Activated CD8-positive, alpha-beta memory T cell treated with anti-CD3 and anti-CD28 coated beads, Interleukin-2, amount 50 U/mL, for 4 hours (primary cell): ENCODE results near the gene RGL3.
A peak's percentile ranks its signal among the peaks of the same experiment; 100 is the strongest.
"Not testable (repeated sequence)": the region's sequence is repeated elsewhere in the genome, so short reads cannot be mapped to it uniquely, and the experiment has no call there.

Experiments
- DNase-seq: peaks from one replicate; pipeline ENCODE4 v3.0.0-alpha.2; 2020

The RGL3 gene

GRCh38 chr19:11379269-11379845 is 39.8 kb downstream of the RGL3 start:
- not testable (repeated sequence) for DNase-seq

- DNase-seq = no peak
These were observed 40.6 kb downstream of the RGL3 start for GRCh38 chr19:11378319-11379189.

GRCh38 chr19:11377756-11378155 is 41.4 kb downstream of the RGL3 start:
- DNase-seq = no peak

- DNase-seq = no peak
These were observed 41.9 kb downstream of the RGL3 start for GRCh38 chr19:11377237-11377636.

GRCh38 chr19:11375143-11375948 is 43.8 kb downstream of the RGL3 start:
- DNase-seq = peak; percentile 56

GRCh38 chr19:11374433-11375142 is 44.5 kb downstream of the RGL3 start, which contains the start of gene SWSAP1:
Gene SWSAP1, plus strand, starts transcription at chr19:11374666. Its CDS starts 15 bp downstream, at chr19:11374681.
- peak; percentile 96 for DNase-seq

GRCh38 chr19:11373885-11374432 is 45.2 kb downstream of the RGL3 start:
- no peak for DNase-seq

- DNase-seq = no peak
These were observed 45.8 kb downstream of the RGL3 start for GRCh38 chr19:11373166-11373884.

- no peak for DNase-seq
These were observed 48.4 kb downstream of the RGL3 start for GRCh38 chr19:11370744-11371143.

- DNase-seq = no peak
These were observed 51.6 kb downstream of the RGL3 start for GRCh38 chr19:11367528-11367927.

- DNase-seq = no peak
These were observed 53.5 kb downstream of the RGL3 start for GRCh38 chr19:11365557-11366117.

- no peak for DNase-seq
These were observed 54.2 kb downstream of the RGL3 start for GRCh38 chr19:11364935-11365334.

- DNase-seq = no peak
These were observed 54.7 kb downstream of the RGL3 start for GRCh38 chr19:11364296-11364904.

GRCh38 chr19:11363881-11364280 is 55.2 kb downstream of the RGL3 start:
- no peak for DNase-seq

- DNase-seq = no peak
These were observed 57.1 kb downstream of the RGL3 start for GRCh38 chr19:11361771-11362731.

- no peak for DNase-seq
These were observed 57.9 kb downstream of the RGL3 start for GRCh38 chr19:11361037-11361770.

GRCh38 chr19:11359421-11359820 is 59.7 kb downstream of the RGL3 start:
- DNase-seq = no peak

- DNase-seq = no peak
These were observed 62.2 kb downstream of the RGL3 start for GRCh38 chr19:11356676-11357550.
